IMR-90 (cell line): ENCODE data around the gene SDHAF3.

ENCODE experiments used
- CEBPB ChIP-seq: IDR thresholded peaks from 2 replicates; pipeline ENCODE4 v1.6.1; 2012; ENCODE audit warnings: low read depth, low read length, improper control_type of control experiment
- CTCF ChIP-seq: conservative IDR thresholded peaks from 2 replicates; pipeline ENCODE4 v1.5.1; 2012; ENCODE audit warnings: mild to moderate bottlenecking, low read depth, low read length, improper control_type of control experiment
- FOS ChIP-seq: fragments of 150-350 bp; IDR thresholded peaks from 2 replicates; pipeline ENCODE4 v1.6.1; 2016; ENCODE audit warnings: low read depth, low read length
- MXI1 ChIP-seq: IDR thresholded peaks from 2 replicates; pipeline ENCODE4 v1.6.1; 2012; ENCODE audit warnings: low read depth, mild to moderate bottlenecking, low read length, moderate library complexity, borderline replicate concordance
- RAD21 ChIP-seq: IDR thresholded peaks from 2 replicates; pipeline ENCODE4 v1.6.1; 2012; ENCODE audit warnings: low read length, improper control_type of control experiment

GRCh38 chr7:97118306-97118917 is 914 bp downstream of the SDHAF3 start:
- TF ChIP-seq CTCF (no peak), RAD21 (no peak), CEBPB (no peak), FOS (no peak), MXI1 (no peak)
